NCI-H128 (cell line): Measurements from ENCODE around the gene HEATR9.

Experiments used
- DNase-seq: peaks from one replicate; lab custom pipeline; 2025; ENCODE audit not compliant: unreplicated experiment; lab: John Stamatoyannopoulos, UW

HEATR9 gene

GRCh38 chr17:35895636-35896587 is 27.2 kb upstream of the HEATR9 start:
- DNase-seq = no peak

GRCh38 chr17:35894206-35894605 is 25.5 kb upstream of the HEATR9 start:
- DNase-seq = no peak

DNA sequence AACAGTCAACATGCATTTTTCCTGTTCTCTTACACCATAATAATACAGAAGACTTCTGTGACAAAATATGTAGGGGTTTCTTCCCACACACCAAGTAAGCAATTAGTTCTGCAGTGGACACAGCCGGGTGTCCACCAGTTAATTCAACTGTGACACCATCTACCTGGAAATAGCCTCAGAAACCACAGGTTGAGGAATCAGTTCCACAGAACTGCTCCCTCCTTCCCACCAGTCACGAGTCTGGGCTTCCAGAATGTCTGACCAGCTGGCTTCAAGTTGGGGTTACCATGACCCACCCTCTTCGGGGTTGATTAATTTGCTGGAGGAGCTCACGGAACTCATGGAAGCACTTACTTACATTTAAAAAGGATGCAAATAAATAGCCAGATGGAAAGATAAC is 25.1 kb upstream of the HEATR9 start:
- DNase-seq = no peak

- DNase-seq = no peak
Observed at GRCh38 chr17:35892091-35893035, 23.7 kb upstream of the HEATR9 start.

GRCh38 chr17:35891269-35891668 is 22.6 kb upstream of the HEATR9 start:
- no peak for DNase-seq

- peak; percentile 10 for DNase-seq
Observed at GRCh38 chr17:35890774-35891155, 22.1 kb upstream of the HEATR9 start.

GRCh38 chr17:35889818-35890773 is 21.4 kb upstream of the HEATR9 start:
- DNase-seq = peak; percentile 26

DNA sequence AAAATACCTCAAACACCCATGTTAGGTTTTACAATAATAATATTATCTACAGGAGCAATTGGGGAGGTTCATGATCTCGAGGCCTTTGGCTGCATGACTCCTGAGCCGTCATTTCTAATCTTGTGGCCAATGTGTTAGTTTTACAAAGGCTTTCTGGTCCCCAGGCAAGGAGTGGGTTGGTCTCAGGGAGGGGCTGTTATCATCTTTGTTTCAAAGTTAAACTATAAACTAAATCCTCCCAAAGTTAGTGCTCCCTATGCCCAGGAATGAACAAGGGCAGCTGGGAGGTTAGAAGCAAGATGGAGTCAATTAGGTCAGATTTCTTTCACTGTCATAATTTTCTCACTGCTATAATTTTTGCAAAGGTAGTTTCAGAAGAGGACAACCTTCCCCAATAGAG is 20.6 kb upstream of the HEATR9 start:
- no peak for DNase-seq

GRCh38 chr17:35879773-35880654 is 11.3 kb upstream of the HEATR9 start, which contains the start of gene CCL5:
Gene CCL5, minus strand, starts transcription at chr17:35880360.
- DNase-seq = no peak

DNA sequence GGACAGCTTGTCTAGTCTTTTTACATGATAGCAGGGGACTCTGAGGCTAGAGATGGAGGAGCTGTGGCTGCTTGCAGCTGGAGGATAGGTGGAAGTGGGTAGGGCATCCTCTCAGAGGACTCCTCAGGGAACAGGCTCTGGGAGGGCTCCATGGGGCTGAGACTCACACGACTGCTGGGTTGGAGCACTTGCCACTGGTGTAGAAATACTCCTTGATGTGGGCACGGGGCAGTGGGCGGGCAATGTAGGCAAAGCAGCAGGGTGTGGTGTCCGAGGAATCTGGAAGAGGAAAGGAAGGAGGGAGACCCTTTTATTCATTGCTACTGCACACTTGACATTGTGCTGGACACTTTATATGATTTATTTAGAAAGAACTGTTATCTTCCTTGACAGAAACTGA is 9.7 kb upstream of the HEATR9 start:
- no peak for DNase-seq

DNA sequence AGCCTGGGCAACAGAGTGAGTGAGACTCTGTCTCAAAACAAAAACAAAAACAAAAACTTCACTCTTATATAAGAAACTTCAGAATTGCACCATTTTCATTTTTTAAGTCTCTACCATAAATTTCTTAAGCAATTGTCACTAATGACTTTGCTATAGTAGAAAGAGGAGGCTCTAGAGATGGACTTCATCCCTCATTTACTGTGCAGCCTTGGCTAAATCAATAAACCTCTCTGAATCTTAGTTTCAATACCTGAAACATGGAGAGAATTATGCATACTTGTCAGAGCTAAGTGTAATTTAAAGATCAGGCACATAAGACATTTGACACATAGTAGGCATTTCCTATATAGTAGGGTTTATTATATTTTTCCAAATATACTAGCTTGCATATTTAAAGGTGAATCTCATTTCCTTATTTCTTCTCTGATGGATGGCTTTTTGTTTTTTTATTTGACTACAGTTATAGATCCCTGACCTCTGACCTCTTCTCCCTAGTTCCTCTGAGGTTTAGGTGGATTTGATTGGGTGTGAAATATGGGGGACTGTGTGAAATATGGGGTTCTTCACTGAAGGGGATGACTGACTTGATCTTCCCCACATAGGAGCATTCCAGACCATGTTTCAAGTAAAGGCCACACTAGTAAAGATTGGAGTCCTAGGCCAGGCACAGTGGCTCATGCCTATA is 8.8 kb upstream of the HEATR9 start:
- no peak for DNase-seq

GRCh38 chr17:35876534-35876933 is 7.8 kb upstream of the HEATR9 start:
- no peak for DNase-seq

DNA sequence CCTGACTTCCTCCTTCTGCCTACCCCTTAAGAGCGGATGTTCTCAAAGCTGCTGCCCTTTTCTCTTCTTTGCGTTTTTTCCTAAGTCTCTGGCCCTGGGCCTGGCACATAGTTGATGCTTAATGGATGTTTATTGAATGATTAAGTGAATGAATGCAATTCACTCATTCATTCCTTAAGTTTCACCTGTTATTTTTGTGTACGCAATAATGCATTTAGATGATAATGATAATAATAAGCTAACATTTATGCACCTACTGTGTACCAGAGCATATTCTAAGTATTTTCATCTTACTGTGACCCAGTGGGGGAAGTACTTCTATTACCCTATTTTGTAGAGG is 7.1 kb upstream of the HEATR9 start:
- DNase-seq = no peak

- DNase-seq = no peak
Observed at GRCh38 chr17:35875072-35875799, 6.5 kb upstream of the HEATR9 start.

- DNase-seq = no peak
Observed at GRCh38 chr17:35872196-35872980, 3.7 kb upstream of the HEATR9 start.

DNA sequence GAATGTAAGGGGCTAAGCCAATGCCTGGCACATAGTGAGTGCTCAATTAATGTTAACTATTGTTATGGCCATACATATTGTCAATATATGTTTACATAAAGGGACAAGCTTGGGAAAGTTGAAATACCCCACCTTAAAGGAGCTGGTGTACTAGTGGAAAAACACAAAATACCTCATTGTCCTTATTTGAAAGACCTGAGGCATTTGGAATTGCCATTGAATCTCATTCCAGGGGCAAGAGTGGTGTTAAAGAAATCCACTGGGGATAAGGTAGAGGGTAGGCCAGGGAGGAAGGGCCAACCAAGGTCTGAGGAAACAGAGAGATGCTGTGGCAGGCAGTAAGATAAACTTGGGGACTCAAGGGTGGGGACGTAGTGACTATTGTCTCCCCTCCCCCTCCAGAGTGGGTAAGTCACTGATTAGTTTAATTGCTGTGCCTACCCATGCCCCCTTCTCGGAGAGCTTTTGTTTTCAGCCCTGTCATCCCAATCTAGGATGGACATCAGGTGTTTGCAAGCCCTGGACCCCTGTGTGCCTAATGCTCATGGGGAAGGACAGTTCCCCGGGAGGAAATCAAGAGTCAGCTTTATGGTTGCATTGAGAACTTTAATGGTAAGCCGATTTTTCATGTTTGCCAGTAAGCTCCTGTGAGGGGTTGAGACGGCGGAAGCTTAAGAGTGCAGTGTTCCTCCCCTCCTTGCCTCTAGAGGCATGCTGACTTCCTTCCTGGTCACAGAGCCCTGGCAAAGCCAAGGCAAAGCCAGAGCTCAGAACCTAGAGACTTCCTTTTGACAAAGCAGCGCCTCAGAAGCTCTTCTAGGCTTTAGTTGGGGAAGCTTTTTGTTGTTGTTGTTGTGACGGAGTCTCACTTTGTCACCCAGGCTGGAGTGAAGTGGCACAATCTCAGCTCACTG is 2.5 kb upstream of the HEATR9 start:
- DNase-seq = no peak

GRCh38 chr17:35867574-35867973 is 1.1 kb downstream of the HEATR9 start:
- DNase-seq = no peak
